Measurements from ENCODE around the gene PTPN9. TPM values are rescaled to one million over a fixed set of nuclear protein-coding genes. Genes with fewer than 3 reads are reported as not detected.
"Not testable (repeated sequence)": the region's sequence is repeated elsewhere in the genome, so short reads cannot be mapped to it uniquely, and the experiment has no call there.

Gene PTPN9
- total RNA-seq, 1 donor from 2014 or later: 8.8 TPM

- intact Hi-C loops (cut with DNase I): no loop called here
Measured at GRCh38 chr15:75542386-75542797, 36.7 kb downstream of the PTPN9 start.

GRCh38 chr15:75538376-75538775 is 40.7 kb downstream of the PTPN9 start:
- DNase-seq (ENCODE audit: low spot score): no peak
- intact Hi-C loops (cut with DNase I): no loop called here

More at GRCh38 chr15:75542386-75542797, 36.7 kb downstream of the PTPN9 start:
- no peak for DNase-seq (ENCODE audit: low spot score)

- intact Hi-C loops (cut with DNase I): loop anchor here (5.0 kb wide), 1 partner anchor 38 kb away; no protein-coding TSS in a partner anchor
- no peak for DNase-seq (ENCODE audit: low spot score)
Measured at GRCh38 chr15:75533945-75534344, 45.2 kb downstream of the PTPN9 start.

- no peak for DNase-seq (ENCODE audit: low spot score)
- intact Hi-C loops (cut with DNase I): loop anchor here (5.0 kb wide), 1 partner anchor 40 kb away; no protein-coding TSS in a partner anchor
Measured at GRCh38 chr15:75532413-75533250, 46.5 kb downstream of the PTPN9 start.

- intact Hi-C loops (cut with DNase I): loop anchor here (5.0 kb wide), 1 partner anchor 41 kb away; no protein-coding TSS in a partner anchor
- no peak for DNase-seq (ENCODE audit: low spot score)
Measured at GRCh38 chr15:75531041-75531450, 48.1 kb downstream of the PTPN9 start.

GRCh38 chr15:75530169-75530568 is 48.9 kb downstream of the PTPN9 start:
- intact Hi-C loops (cut with DNase I): loop anchor here (5.0 kb wide), 1 partner anchor 42 kb away; no protein-coding TSS in a partner anchor
- DNase-seq (ENCODE audit: low spot score): no peak

GRCh38 chr15:75525756-75526155 is 53.4 kb downstream of the PTPN9 start:
- intact Hi-C loops (cut with DNase I); DNase-seq (ENCODE audit: low spot score): not testable (repeated sequence)

GRCh38 chr15:75523011-75523410 is 56.1 kb downstream of the PTPN9 start:
- no peak for DNase-seq (ENCODE audit: low spot score)
- intact Hi-C loops (cut with DNase I): no loop called here

GRCh38 chr15:75517233-75517632 is 61.9 kb downstream of the PTPN9 start:
- no peak for DNase-seq (ENCODE audit: low spot score)
- intact Hi-C loops (cut with DNase I): no loop called here

GRCh38 chr15:75508840-75509532 is 70.1 kb downstream of the PTPN9 start:
- intact Hi-C loops (cut with DNase I): no loop called here
- no peak for DNase-seq (ENCODE audit: low spot score)

- no peak for DNase-seq (ENCODE audit: low spot score)
- intact Hi-C loops (cut with DNase I): no loop called here
Measured at GRCh38 chr15:75502360-75502759, 76.8 kb downstream of the PTPN9 start.

- intact Hi-C loops (cut with DNase I): no loop called here
- no peak for DNase-seq (ENCODE audit: low spot score)
Measured at GRCh38 chr15:75493732-75494131, 85.4 kb downstream of the PTPN9 start.

GRCh38 chr15:75483961-75484360 is 95.2 kb downstream of the PTPN9 start:
- no peak for DNase-seq (ENCODE audit: low spot score)
- intact Hi-C loops (cut with DNase I): no loop called here

GRCh38 chr15:75483556-75483955 is 95.6 kb downstream of the PTPN9 start:
- DNase-seq (ENCODE audit: low spot score); intact Hi-C loops (cut with DNase I): not testable (repeated sequence)

- intact Hi-C loops (cut with DNase I): no loop called here
- no peak for DNase-seq (ENCODE audit: low spot score)
Measured at GRCh38 chr15:75483106-75483505, 96.0 kb downstream of the PTPN9 start.

GRCh38 chr15:75480463-75480862 is 98.7 kb downstream of the PTPN9 start:
- intact Hi-C loops (cut with DNase I); DNase-seq (ENCODE audit: low spot score): not testable (repeated sequence)

- intact Hi-C loops (cut with DNase I): no loop called here
- DNase-seq (ENCODE audit: low spot score): no peak
Measured at GRCh38 chr15:75479670-75480069, 99.4 kb downstream of the PTPN9 start.

GRCh38 chr15:75477094-75477493 is 102.0 kb downstream of the PTPN9 start:
- intact Hi-C loops (cut with DNase I); DNase-seq (ENCODE audit: low spot score): not testable (repeated sequence)

GRCh38 chr15:75468913-75469598 is 110.1 kb downstream of the PTPN9 start:
- intact Hi-C loops (cut with DNase I): no loop called here
- no peak for DNase-seq (ENCODE audit: low spot score)

- no peak for DNase-seq (ENCODE audit: low spot score)
- intact Hi-C loops (cut with DNase I): no loop called here
Measured at GRCh38 chr15:75460646-75461045, 118.5 kb downstream of the PTPN9 start.
